Kidney capillary endothelial cell (primary cell): Measurements from ENCODE around the gene ACOT4.
"Not testable (repeated sequence)": the region's sequence is repeated elsewhere in the genome, so short reads cannot be mapped to it uniquely, and the experiment has no call there.

Experiments used
- DNase-seq: peaks from one replicate; pipeline ENCODE4 v3.0.0-alpha.2; 2018; ENCODE audit warnings: low spot score

ACOT4 gene

DNA sequence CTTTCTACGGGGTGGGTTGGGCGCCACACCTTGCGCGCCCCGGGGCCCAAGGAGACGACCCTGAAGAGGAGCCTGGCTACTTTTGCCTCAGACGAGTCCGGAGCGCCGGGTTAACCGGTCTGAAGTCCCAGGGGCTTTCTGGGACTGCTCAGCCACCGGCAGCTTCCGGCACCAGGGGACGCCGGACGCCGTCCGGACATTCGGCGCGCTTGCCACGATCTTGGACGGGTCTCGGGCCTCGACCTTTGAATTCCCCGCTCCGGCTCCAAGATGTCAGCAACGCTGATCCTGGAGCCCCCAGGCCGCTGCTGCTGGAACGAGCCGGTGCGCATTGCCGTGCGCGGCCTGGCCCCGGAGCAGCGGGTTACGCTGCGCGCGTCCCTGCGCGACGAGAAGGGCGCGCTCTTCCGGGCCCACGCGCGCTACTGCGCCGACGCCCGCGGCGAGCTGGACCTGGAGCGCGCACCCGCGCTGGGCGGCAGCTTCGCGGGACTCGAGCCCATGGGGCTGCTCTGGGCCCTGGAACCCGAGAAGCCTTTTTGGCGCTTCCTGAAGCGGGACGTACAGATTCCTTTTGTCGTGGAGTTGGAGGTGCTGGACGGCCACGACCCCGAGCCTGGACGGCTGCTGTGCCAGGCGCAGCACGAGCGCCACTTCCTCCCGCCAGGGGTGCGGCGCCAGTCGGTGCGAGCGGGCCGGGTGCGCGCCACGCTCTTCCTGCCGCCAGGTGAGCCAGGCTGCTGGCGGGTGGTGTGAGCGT, at the start of gene ACOT4:
TSS of gene ACOT4 (plus strand) at position 184 of the 760 bp plus-strand sequence. CDS start at position 271, 87 bp downstream.
- no peak for DNase-seq

- DNase-seq: not testable (repeated sequence)
Observed at GRCh38 chr14:73542961-73543360, 48.7 kb upstream of the ACOT4 start.

GRCh38 chr14:73545353-73545752, 46.3 kb upstream of the ACOT4 start:
- not testable (repeated sequence) for DNase-seq

- DNase-seq: not testable (repeated sequence)
Observed at GRCh38 chr14:73549097-73549496, 42.6 kb upstream of the ACOT4 start.

DNA sequence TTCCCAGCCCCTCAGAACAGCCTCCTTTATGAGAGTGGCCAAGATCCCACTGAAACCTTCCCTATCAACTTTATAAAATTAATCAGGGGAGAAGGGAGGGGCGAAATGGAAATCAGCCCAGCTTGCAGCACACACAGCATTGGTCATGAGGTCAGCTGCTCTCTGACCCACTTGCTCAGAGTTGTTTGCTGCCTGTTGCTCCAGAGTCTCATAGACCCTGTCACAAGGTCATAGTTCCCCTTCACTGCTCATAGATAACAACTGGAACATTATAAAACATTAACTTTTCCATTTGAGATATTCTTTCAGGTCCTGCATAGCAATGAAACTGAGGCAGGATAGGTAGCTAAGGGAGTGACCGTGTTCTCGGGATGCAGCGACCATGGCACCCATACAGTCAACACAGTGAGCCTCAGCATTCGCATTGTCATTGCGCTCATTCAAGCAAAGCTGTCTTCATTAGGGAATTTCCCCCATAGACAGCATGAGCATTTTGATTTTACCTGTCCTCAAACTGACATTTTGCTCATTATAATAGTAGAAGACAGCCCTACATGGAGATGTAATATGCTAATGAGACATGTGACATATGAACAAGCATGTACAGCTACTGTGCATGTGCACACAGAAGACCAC, 41.7 kb upstream of the ACOT4 start:
- not testable (repeated sequence) for DNase-seq

- DNase-seq: no peak
Observed at GRCh38 chr14:73553845-73554244, 37.8 kb upstream of the ACOT4 start.

DNA sequence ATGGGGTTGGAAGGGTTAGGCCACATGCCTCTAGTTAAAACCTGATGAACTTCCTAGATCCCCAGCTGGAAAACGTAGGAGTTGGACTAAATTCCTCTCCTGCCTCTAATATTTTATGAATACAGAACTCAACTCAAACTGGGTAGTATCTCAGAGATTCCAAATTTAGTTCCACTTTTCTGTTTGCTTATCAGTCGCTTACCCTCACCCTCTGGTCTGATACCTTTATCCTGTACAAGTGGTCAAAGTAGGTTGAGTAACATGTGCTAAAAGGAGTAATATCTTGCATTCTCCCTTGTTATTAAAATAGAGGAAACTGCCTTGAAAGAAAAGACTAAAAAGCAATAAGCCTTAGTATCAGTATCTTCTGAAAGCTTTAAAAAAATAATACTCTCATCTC, 34.5 kb upstream of the ACOT4 start:
- DNase-seq: not testable (repeated sequence)

- DNase-seq: not testable (repeated sequence)
Observed at GRCh38 chr14:73558238-73558637, 33.4 kb upstream of the ACOT4 start.

- not testable (repeated sequence) for DNase-seq
Observed at GRCh38 chr14:73562256-73562655, 29.4 kb upstream of the ACOT4 start.

DNA sequence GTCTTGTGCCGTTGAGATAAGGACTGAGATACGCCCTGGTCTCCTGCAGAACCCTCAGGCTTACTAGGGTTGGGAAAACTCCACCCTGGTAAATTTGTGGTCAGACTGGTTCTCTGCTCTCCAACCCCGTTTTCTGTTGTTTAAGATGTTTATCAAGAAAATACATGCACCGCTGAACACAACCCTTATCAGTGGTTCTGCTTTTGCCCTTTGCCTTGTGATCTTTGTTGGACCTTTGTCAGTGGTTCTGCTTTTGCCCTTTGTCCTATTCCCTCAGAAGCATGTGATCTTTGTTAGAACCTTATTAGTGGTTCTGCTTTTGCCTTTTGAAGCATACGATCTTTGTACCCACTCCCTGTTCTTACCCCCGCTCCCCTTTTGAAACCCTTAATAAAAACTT, 29.0 kb upstream of the ACOT4 start:
- not testable (repeated sequence) for DNase-seq

DNA sequence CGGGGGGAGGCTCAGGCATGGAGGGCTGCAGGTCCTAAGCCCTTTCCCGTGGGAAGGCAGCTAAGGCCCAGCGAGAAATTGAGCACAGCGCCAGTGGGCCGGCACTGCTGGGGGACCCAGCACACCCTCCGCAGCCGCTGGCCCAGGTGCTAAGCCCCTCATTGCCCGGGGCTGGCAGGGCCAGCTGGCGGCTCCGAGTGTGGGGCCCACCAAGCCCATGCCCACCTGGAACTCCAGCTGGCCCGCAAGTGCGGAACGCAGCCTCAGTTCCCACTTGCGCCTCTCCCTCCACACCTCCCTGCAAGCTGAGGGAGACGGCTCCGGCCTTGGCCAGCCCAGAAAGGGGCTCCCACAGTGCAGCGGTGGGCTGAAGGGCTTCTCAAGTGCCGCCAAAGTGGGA, 25.2 kb upstream of the ACOT4 start:
- DNase-seq: not testable (repeated sequence)

- not testable (repeated sequence) for DNase-seq
Observed at GRCh38 chr14:73566935-73567334, 24.7 kb upstream of the ACOT4 start.

DNA sequence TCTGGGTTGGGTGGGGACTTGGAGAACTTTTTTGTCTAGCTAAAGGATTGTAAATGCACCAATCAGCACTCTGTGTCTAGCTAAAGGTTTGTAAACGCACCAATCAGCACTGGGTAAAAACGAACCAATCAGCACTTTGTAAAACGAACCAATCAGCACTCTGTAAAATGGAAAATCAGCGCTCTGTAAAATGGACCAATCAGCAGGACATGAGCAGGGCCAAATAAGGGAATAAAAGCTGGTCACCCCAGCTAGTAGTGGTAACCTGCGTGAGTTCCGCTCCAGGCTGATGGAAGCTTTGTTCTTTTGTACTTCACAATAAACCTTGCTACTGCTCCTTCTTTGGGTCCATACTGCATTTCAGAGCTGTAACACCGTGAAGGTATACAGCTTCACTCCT, 24.3 kb upstream of the ACOT4 start:
- no peak for DNase-seq

DNA sequence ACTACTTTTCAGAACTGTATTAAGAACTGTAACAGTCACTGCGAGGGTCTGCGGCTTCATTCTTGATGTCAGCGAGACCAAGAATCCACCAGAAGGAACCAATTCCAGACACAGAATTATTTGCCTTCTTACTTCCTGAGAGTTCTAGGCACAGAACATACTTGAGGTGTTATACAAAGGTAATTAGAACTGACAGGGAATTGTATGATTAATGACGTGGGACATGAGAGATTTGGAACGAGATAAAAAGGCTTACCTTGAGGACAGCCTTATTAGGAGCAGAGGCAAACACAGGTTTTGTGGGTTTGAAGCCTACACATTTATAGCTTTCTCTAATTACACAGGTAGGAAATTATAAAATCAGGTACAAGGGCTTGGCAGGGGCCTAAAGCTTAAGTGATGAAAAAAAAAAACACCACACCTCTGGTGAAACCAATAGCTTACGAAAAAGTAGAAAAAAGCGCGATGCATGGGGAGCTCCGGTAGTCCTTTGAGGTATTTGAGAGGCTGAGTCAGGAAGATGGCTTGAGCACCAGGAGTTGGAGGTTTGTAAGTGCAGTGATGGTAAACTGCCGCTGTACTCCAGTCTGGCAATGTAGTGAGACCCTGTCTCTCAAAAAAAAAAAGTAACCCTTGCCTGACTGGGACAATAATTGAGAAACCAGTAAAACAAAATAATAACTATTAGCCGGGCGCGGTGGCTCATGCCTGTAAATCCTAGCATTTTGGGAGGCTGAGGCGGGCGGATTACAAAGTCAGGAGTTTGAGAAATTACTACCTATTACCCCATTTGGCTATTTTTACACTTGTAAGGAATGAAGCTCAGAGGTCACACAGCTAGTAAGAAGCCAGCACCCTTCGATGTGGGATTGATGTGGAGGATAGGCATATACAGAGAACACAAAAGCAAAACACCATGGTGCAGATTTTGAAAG, 23.5 kb upstream of the ACOT4 start:
- DNase-seq: no peak

- DNase-seq: not testable (repeated sequence)
Observed at GRCh38 chr14:73568886-73569184, 22.8 kb upstream of the ACOT4 start.

DNA sequence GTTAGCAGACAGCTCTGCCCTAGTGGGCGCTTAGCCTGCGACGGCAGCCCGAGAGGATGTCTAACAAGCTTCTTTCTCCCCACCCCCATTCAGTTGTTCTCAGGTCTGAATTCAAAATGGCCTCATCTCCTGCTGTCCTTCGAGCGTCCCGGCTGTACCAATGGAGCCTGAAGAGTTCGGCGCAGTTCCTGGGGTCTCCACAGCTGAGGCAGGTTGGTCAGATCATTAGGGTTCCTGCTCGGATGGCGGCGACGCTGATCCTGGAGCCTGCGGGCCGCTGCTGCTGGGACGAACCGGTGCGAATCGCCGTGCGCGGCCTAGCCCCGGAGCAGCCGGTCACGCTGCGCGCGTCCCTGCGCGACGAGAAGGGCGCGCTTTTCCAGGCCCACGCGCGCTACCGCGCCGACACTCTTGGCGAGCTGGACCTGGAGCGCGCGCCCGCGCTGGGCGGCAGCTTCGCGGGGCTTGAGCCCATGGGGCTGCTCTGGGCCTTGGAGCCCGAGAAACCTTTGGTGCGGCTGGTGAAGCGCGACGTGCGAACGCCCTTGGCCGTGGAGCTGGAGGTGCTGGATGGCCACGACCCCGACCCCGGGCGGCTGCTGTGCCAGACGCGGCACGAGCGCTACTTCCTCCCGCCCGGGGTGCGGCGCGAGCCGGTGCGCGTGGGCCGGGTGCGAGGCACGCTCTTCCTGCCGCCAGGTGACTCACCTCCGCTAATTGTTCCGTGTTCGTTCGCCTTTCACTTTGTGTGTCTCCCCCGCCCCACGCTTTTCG, 22.3 kb upstream of the ACOT4 start, which contains the start of gene ACOT2:
TSS of gene ACOT2 (plus strand) at position 29 of the 774 bp plus-strand sequence. CDS start at position 57, 28 bp downstream.
- peak; percentile 72 for DNase-seq

GRCh38 chr14:73570913-73571312, 20.8 kb upstream of the ACOT4 start:
- not testable (repeated sequence) for DNase-seq

DNA sequence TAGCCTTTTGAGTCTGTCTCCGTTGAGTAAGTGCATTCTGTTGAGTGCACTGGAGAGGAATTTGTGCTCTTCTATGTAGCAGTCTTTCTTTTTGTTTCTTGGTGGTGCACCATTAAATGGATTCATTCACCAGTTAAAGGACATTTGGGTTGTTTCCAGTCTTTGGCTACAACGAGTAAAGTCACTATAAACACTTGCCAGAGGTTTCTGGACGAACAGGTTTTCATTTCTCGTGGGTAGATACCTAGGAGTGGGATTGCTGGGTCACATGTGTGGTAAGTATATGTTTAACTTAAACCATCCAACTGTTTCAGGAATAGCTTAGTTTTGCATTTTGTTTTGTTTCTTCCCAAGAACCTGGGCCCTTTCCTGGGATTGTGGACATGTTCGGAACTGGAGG, 18.6 kb upstream of the ACOT4 start:
- DNase-seq: not testable (repeated sequence)

- DNase-seq: not testable (repeated sequence)
Observed at GRCh38 chr14:73573740-73574139, 17.9 kb upstream of the ACOT4 start.

- DNase-seq: not testable (repeated sequence)
Observed at GRCh38 chr14:73574251-73574650, 17.4 kb upstream of the ACOT4 start.

GRCh38 chr14:73576391-73576790, 15.3 kb upstream of the ACOT4 start:
- DNase-seq: no peak

GRCh38 chr14:73577214-73577613, 14.5 kb upstream of the ACOT4 start:
- DNase-seq: not testable (repeated sequence)
